Ovary (tissue), 3 donors: Measurements from ENCODE around the gene GASK1A.

Experiments used
- CTCF ChIP-seq, 3 donors: fragments of 450-650 bp in 2 of 3; fragments of 200-600 bp in 1 of 3; IDR thresholded peaks; one replicate each; pipeline versions ENCODE4 v1.5.1 to v1.8.0; 2016 to 2022; ENCODE audit warnings: antibody characterized with exemption in 3 of 3, mild to moderate bottlenecking in 1 of 3
- EP300 ChIP-seq: sonication (generic); formaldehyde crosslinking; IDR thresholded peaks from one replicate; pipeline ENCODE4 v1.6.1; 2017; ENCODE audit warnings: antibody characterized with exemption
- donor health status: DM: no; HTN: no; CAD: no.

GRCh38 chr3:43053291-43053690, 74.2 kb downstream of the GASK1A start:
- TF ChIP-seq CTCF (IDR thresholded peaks at IDR 0.05) (no peak), EP300 (no peak)
